ENCODE measurements around the gene ERBB4.
"Not testable (repeated sequence)": the region's sequence is repeated elsewhere in the genome, so short reads cannot be mapped to it uniquely, and the experiment has no call there.

Gene ERBB4

GRCh38 chr2:212124598-212124997 is 414.0 kb downstream of the ERBB4 start:
- no peak for DNase-seq

DNA sequence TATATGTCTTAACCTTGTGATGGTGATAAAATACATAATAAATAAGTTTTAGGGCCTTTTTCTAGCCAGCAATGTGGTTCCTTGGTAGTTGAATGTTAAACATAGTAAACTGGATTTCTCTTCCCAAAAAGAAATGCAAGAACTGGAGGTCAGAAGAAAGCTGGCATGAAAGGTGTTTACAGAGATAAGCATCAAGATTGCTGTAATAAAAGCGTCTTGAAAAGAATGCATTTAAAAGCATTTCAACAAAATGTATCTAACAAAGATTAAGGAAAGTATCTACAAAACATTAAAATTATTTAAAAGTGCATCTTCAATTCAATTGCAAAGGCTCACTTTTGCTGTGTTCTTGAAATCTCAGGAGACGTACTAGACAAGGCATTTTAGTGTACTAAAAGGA is 419.0 kb downstream of the ERBB4 start:
- DNase-seq: no peak

DNA sequence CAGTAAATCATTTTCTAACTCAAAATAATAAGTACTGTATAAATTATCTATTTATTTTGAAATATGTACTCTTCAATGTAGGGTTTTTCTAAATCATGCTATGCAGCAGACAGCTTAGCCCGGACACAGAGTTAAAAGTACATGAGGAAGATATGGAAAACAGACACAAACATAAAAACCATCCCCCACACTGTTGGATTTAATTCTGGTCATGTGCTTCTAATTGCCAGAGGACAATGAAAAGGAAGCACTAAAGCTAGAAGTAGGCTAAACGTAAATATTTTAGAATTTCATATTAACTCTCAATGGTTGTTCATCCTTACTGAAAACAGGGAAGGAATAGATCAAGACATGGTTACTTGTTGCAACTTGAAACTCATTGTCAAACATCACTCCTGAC is 420.7 kb downstream of the ERBB4 start:
- DNase-seq: no peak

DNA sequence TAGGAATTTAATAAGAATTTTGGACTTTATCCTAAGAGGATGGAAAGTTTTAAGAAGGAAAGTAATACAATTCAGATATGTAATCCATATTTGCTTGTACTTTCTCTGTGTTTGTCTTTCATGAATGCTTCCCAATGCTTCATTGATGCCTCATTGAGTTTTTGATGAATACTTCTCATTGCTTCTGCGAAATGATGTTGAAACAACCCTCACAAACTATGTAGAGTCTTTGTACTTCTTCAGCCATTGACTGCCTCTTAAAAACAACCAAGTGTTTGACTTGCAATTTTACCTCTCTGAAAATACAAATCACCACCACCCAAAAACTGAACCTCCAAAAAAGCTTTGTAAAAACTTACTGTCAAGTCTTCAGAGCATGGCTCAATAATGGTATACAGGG is 424.1 kb downstream of the ERBB4 start:
- no peak for DNase-seq

DNA sequence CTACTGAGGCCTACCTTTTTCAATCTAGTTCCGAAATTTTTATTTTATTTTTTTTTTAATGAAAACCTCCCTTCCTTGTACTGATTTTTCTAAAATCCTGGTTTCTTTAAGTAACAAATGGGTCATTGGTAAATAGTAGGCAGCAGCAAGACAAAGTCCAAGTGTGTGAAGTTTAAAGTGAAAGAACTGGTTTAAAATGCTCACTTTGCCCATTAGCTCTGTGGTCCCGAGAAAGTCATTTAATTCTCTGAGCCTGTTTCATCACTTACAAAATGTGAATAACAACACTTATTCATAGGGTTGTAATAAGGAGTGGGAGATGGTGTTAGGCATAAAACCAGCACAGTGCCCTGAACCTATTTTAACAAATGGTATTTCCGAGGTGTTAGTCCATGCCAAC is 426.2 kb downstream of the ERBB4 start:
- no peak for DNase-seq

DNA sequence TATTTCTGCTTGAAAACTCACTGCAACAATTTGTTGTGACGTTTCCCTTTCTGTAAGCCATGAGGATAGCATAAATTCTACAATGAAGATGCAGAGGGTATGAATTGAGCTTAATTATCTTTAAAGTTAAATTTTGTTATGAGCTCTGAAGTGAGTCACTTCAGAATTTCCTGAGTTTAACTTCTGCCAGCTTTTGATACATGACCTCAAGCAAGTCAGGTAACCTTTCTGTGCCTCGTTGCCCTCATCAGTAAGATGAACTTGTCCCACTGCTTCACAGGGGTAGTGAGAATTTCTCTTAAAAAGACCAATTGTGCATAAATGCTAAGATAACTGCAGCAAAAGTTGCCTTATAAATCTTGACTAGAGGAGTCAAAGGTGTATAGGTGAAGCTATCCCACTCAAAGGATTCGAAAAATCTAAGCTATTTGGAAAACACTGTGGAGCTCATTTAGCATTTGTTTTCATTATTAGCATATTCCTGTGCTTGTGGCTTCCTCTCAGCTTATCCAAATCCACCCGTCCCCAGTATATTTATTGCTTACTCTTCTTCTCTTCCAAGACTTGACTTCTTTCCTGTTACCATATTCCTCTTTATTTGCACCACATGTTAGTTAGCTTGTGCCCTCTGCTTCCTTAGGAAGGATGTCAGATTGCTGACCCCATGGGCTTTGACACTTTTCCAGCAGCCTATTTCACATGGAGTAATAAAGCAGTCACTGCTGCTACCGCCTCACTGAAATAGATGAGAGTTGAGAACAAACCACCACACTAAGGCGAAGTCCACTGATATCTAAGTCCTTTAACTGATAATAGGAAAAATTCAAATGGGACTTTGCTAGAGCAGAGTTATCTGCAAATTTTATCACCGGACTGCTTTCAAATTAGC is 428.6 kb downstream of the ERBB4 start:
- DNase-seq: no peak

GRCh38 chr2:212109217-212109616 is 429.4 kb downstream of the ERBB4 start:
- DNase-seq: no peak

GRCh38 chr2:212107989-212108388 is 430.6 kb downstream of the ERBB4 start:
- DNase-seq: no peak

GRCh38 chr2:212107014-212107413 is 431.6 kb downstream of the ERBB4 start:
- no peak for DNase-seq

- DNase-seq: not testable (repeated sequence)
Observed at GRCh38 chr2:212106536-212106935, 432.1 kb downstream of the ERBB4 start.

- DNase-seq: no peak
Observed at GRCh38 chr2:212099658-212100057, 438.9 kb downstream of the ERBB4 start.

DNA sequence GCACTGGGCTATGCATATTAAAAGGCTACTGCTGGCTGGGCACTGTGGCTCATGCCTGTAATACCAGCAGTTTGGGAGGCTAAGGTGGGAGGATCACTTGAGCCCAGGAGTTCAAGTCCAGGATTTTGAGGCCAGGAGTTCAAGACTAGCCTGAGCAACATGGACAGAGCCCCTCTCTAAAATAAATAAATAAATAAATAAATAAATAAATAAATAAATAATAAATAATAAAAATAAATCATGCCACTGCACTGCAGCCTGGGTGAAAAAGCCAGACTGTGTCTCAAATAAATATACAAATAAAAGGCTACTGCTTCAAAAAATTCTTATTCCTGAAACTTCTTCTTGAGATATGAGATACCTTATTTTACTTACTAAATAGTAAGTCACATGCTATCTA is 439.6 kb downstream of the ERBB4 start:
- DNase-seq: no peak

DNA sequence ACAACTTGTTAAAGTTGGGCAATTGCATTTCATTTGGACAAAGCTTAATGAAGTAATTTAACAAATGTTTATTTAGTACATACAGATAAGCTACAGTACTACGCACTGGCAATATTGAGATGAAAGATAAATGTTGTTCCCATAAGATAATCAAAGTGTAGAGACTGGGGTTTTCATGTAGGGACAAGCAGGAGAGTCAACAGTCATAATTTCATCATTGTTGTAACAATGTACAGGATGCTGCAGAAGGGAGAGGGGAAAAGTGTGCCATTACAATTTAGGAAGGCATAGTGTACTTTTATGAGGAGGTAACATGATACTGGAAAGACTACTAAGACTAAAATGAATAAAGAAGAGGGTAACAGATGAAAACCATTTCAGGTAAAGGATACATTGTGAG is 441.6 kb downstream of the ERBB4 start:
- no peak for DNase-seq

GRCh38 chr2:212089873-212090272 is 448.7 kb downstream of the ERBB4 start:
- no peak for DNase-seq

DNA sequence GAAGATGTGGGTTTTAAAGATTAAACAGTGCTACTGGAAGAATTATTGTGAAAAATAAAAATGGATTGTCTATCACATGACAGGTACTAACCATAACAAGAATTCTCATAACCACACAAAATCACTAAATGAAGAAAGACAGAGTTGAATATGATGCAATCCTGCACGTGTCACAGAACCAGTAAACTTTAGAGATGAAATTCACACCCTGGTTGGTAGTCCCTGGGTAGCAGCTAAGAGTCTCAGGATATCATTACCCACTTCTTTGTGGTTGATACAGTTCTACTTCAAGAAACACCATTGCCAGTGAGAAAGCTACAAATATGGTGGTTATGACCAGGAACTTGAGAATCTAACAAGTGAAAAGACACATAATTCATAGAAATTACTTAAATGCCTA is 450.2 kb downstream of the ERBB4 start:
- DNase-seq: no peak

- no peak for DNase-seq
Observed at GRCh38 chr2:212083492-212083891, 455.1 kb downstream of the ERBB4 start.

DNA sequence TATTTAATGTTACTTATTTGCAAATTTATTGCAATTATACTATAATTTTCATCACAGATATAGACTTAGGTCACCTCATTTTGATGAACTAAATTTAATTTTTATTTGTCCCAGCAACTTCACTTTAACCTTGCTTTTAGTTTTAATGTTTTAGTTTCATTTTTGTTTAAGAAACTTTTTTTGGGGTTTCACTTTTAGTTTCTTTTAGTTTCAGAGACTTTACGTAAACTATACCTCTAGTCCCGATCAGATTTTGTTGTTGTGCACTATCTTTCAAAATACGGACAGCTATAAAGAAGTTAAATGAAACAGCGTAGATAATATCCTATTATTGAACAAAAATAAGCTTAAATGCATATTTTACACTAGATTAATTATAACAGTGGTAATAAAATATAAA is 460.5 kb downstream of the ERBB4 start:
- peak; percentile 3 for DNase-seq

GRCh38 chr2:212076456-212076855 is 462.1 kb downstream of the ERBB4 start:
- DNase-seq: no peak

- no peak for DNase-seq
Observed at GRCh38 chr2:212073360-212073759, 465.2 kb downstream of the ERBB4 start.

- no peak for DNase-seq
Observed at GRCh38 chr2:212066546-212066945, 472.1 kb downstream of the ERBB4 start.

DNA sequence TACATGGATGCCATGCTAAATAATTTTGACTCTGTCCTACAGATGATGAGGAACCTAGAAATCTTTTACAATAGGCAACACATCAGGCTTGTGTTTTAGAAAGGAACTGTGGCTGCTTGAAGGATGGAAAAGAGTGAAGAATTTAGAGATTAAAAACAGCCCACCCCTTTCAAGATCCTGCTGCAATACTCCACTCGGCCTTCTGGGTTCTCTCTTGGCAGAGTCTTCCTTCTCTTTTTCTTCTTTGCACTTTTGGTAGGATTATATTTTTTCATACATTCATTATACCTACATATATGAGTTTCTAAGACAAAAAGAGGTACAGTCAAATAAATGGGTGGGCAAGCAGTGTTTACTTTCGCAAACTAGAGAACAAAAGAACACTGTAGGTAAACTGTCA is 474.3 kb downstream of the ERBB4 start:
- DNase-seq: no peak

GRCh38 chr2:212052412-212053159 is 486.0 kb downstream of the ERBB4 start:
- peak; percentile 5 for DNase-seq

DNA sequence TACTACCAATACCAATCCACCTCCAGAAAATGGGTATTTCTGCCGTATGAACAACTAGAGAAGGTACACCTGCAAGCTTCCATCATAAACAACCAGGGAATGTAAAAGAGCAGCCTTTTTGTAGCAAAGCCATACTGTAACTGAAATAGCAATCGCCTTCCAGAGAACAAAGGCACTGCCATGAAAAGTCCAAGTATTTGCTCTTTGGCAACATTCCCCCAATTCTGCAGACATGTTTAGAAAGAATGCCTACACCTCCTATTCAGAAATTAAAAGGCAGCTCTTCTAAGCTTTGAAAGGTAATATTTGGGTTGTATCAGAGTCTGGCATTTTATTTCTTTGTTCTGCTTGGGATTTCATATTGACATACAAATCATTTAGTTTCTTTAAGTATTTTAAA is 487.7 kb downstream of the ERBB4 start:
- DNase-seq: no peak

GRCh38 chr2:212042562-212042961 is 496.0 kb downstream of the ERBB4 start:
- no peak for DNase-seq
